Activated naive CD4-positive, alpha-beta T cell treated with anti-CD3 and anti-CD28 coated beads, Interleukin-2, amount 50 U/mL, for 24 hours (primary cell): ENCODE measurements around the gene NKAIN1.
"Not testable (repeated sequence)": the region's sequence is repeated elsewhere in the genome, so short reads cannot be mapped to it uniquely, and the experiment has no call there.

Experiments used
- H3K27ac Mint-ChIP-seq: one replicate; pipeline ENCODE4 v1.8.0; 2021; ENCODE audit warnings: mild to moderate bottlenecking, mixed read lengths
- H3K27me3 Mint-ChIP-seq: one replicate; pipeline ENCODE4 v1.8.0; 2021; ENCODE audit warnings: mixed read lengths
- H3K36me3 Mint-ChIP-seq: one replicate; pipeline ENCODE4 v1.8.0; 2021; ENCODE audit warnings: mixed read lengths
- H3K4me1 Mint-ChIP-seq: one replicate; pipeline ENCODE4 v1.8.0; 2021; ENCODE audit warnings: mixed read lengths
- H3K4me3 Mint-ChIP-seq: one replicate; pipeline ENCODE4 v1.8.0; 2021; ENCODE audit warnings: mild to moderate bottlenecking, mixed read lengths
- H3K9me3 Mint-ChIP-seq: one replicate; pipeline ENCODE4 v1.8.0; 2021; ENCODE audit warnings: mixed read lengths

NKAIN1 gene

DNA sequence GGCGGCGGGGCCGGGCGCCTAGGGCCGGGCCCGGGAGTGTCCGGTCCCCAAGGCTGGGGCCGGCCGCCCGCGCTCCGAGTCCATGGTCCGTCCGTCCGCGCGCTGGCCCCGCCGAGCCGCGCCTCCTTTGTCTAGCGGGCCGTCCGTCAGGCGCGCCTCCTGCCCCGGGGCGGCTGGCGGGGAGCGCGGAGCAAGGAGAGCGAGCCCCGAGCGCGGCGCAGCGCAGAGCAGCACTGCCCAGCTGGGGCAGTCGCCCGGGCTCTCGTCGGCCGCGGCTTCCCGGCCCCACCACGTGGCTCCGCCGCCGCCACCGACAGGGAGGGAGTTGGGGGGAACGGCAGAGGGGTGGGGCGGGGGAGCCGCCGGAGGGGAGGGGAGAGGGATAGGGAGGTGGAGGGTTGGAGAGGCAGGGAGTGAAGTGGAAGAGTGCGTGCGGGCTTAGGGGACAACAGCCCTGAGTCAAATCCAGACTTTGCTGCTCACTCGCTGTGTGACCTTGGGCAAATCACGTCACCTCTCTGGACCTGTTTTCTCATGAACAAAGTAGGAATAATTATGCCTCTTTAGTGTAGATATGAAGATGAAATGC lies at the start of gene NKAIN1:
TSS of gene NKAIN1 (minus strand) at position 235 of the 589 bp plus-strand sequence. CDS start 340 bp downstream, outside the sequence.
- H3K4me1 Mint-ChIP-seq, result peaks cover 17% of the 10 kb centered on the region
- H3K27me3 Mint-ChIP-seq, result peaks cover 32% of the 10 kb centered on the region
- peak within 1 kb of the TSS; percentile 66 for H3K4me3 Mint-ChIP-seq
- no peaks in the 10 kb centered on the region for H3K9me3 Mint-ChIP-seq
- no peak within 1 kb of the TSS for H3K27ac Mint-ChIP-seq
- H3K36me3 Mint-ChIP-seq, result no peaks in the 10 kb centered on the region

DNA sequence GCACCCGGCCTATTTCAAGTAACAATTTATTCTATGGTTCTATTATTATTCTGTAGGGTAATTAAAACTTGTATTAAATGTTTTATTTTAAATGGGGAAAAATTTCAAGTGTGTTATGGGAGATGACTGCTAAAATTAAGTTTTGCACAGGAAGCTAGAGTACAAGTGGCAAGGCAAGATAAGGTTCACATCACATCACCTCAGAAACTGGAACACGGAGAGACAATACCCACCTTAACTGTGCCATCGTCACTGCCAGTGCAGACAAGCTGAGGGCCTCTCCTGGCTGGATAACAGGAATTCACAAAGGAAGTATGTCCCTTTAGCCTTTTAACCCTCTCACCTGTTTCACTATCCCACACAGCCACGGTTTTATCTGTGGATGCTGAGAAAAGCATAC lies 49.3 kb upstream of the NKAIN1 start:
- no peaks in the 10 kb centered on the region for H3K9me3 Mint-ChIP-seq
- H3K4me1 Mint-ChIP-seq, result peaks cover 16% of the 10 kb centered on the region
- no peaks in the 10 kb centered on the region for H3K27me3 Mint-ChIP-seq
- H3K4me3 Mint-ChIP-seq, result no peak overlapping the region
- H3K36me3 Mint-ChIP-seq, result peaks cover 17% of the 10 kb centered on the region
- no peak overlapping the region for H3K27ac Mint-ChIP-seq

DNA sequence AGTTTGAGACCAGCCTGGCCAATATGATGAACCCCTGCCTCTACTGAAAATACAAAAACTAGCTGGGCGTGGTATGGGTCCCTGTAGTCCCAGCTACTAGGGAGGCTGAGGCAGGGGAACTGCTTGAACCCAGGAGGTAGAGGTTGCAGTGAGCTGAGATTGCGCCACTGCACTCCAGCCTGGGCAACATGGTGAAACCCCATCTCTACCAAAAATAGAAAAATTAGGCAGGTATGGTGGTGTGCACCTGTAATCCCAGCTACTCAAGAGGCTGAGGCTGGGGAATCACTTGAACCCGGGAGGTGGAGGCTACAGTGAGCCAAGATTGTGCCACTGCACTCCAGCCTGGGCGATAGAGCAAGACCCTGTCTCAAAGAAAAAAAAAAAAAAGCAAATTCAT lies 48.1 kb upstream of the NKAIN1 start:
- H3K4me3 Mint-ChIP-seq, H3K27ac Mint-ChIP-seq, H3K9me3 Mint-ChIP-seq, H3K27me3 Mint-ChIP-seq: not testable (repeated sequence)
- Mint-ChIP-seq H3K36me3 (peaks cover 18% of the 10 kb centered on the region), H3K4me1 (peaks cover 12% of the 10 kb centered on the region)

DNA sequence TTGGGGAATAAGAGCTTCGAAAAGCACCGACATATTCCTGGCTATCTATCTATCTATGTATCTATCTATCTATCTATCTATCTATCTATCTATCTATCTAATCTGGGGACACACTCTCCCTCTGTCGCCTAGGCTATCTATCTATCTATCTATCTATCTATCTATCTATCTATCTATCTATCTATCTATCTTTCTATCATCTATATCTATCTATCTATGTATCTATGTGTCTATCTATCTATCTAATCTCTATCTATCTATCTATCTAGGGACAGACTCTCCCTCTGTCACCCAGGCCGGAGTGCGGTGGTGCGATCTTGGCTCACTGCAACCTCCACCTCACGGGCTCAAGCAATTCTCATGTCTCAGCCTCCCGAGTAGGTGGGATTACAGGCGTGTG lies 42.7 kb upstream of the NKAIN1 start:
- not testable (repeated sequence) for H3K27ac Mint-ChIP-seq, H3K27me3 Mint-ChIP-seq, H3K4me3 Mint-ChIP-seq, H3K9me3 Mint-ChIP-seq
- peaks cover 21% of the 10 kb centered on the region for H3K36me3 Mint-ChIP-seq
- H3K4me1 Mint-ChIP-seq, result peaks cover 12% of the 10 kb centered on the region

DNA sequence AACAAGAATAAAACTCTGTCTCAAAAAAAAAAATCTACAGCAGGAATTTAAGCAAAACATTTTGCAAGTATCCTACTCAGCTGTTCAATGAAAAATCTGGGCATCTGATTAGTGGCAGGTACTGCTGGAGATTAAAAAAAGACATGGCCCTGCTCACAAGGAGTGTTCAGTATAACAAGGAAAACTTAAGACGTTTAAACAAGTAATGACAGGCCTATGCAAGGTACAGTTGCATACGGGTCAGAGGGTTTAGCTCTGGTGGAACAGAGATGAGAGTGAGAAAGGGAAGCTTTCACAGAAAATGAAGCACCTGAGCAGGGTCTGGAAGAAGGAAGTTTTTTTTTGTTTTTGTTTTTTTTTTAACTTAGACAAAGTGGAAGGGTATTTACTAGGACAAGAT lies 33.9 kb upstream of the NKAIN1 start:
- Mint-ChIP-seq H3K4me3 (no peak overlapping the region), H3K36me3 (peaks cover 12% of the 10 kb centered on the region), H3K27me3 (no peaks in the 10 kb centered on the region), H3K9me3 (no peaks in the 10 kb centered on the region), H3K4me1 (peaks cover 17% of the 10 kb centered on the region), H3K27ac (no peak overlapping the region)

DNA sequence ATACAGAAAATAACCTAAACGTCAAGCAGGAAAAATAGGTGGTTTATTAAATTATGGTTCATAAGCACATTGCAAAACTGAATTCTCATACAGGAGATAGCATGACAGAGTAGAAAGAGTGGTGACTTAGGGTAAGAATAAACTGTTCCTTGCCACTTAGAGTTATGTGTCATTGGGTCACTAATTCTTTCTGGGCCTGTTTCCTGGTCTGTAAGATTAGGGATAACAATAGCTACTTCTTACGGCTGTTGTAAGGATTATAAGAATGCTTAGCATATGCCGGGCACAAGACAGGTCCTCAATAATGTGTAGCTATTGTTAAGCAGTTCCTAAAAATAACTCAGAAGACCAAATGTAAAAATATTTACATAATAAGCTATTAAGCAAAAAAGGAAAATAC lies 32.7 kb upstream of the NKAIN1 start:
- peaks cover 11% of the 10 kb centered on the region for H3K36me3 Mint-ChIP-seq

DNA sequence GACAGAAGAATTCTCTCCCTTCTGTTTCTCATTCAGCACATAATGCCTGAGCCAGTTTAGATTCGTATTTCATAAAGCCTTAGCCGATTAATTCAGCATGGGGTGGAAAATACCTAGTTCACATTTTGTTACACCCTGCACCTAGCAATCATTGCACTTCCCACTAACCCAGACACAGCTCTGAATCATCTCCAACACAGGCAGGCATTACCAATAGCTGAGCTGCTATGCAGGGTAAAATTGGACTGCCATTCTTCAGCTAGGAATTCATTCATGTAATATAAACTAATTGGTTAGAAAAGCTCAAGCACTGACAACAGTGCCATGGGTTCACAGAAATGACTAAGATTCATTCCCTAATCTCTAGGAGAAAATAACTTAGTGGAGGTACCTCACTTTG lies 26.9 kb upstream of the NKAIN1 start:
- H3K4me1 Mint-ChIP-seq, result no peaks in the 10 kb centered on the region
- peaks cover 23% of the 10 kb centered on the region for H3K36me3 Mint-ChIP-seq
- H3K9me3 Mint-ChIP-seq, result no peaks in the 10 kb centered on the region

More for the DNA sequence above, 32.7 kb upstream of the NKAIN1 start:
- Mint-ChIP-seq H3K9me3 (no peaks in the 10 kb centered on the region), H3K27me3 (no peaks in the 10 kb centered on the region), H3K4me1 (peaks cover 11% of the 10 kb centered on the region), H3K27ac (no peak overlapping the region), H3K4me3 (no peak overlapping the region)

DNA sequence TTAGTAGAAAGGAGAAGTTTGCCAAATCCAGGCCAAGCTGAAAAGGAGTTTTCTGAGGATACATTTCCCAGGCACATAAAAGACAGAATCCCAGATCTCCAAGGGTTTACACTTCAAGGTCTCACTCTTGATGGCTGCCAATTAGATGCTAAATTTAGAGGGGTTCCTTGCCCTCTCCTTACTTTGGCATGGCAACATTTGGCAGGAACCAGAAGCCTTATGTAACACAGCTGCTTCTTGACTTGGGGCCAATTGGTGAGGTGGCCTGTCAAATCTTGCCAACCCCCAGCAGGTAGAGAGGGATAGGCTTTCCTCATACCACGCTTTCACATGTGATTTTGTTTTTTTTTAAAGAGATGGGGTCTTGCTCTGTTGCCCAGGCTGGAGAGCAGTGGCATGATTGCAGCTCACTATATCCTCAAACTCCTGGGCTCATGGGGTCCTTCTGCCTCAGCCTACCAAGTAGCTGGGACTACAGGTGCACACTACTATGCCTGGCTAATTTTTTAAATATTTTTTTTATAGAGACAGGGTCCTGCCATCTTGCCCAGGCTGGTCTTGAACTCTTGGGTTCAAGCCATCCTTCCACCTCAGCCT lies 25.2 kb upstream of the NKAIN1 start:
- Mint-ChIP-seq H3K4me1 (no peaks in the 10 kb centered on the region), H3K36me3 (peaks cover 24% of the 10 kb centered on the region), H3K4me3 (no peak overlapping the region), H3K9me3 (no peaks in the 10 kb centered on the region), H3K27me3 (no peaks in the 10 kb centered on the region), H3K27ac (no peak overlapping the region)

More for the DNA sequence above, 26.9 kb upstream of the NKAIN1 start:
- Mint-ChIP-seq H3K27ac (no peak overlapping the region), H3K4me3 (no peak overlapping the region), H3K27me3 (no peaks in the 10 kb centered on the region)

DNA sequence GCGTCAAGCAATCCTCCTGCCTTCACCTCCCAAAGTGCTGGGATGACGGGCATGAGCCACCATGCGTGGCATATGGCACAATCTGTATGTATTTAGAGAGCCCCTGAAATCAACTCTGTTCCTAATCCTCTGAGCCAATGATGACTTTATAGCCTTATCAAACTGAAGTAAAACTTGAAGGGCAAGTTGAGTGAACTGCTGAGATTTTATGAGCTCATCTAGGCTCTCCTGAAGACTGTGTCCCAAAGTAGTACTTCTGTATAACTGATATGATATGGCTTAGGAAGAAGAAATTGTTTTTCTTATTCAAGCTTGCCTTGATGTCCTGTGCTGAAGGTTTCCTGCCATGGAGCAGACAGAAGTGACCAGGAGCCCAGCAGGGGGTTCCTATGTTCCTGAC lies 23.7 kb upstream of the NKAIN1 start:
- H3K27ac Mint-ChIP-seq, result no peak overlapping the region
- H3K4me3 Mint-ChIP-seq, result no peak overlapping the region
- peaks cover 26% of the 10 kb centered on the region for H3K36me3 Mint-ChIP-seq
- H3K27me3 Mint-ChIP-seq, result no peaks in the 10 kb centered on the region
- no peaks in the 10 kb centered on the region for H3K9me3 Mint-ChIP-seq
- no peaks in the 10 kb centered on the region for H3K4me1 Mint-ChIP-seq

DNA sequence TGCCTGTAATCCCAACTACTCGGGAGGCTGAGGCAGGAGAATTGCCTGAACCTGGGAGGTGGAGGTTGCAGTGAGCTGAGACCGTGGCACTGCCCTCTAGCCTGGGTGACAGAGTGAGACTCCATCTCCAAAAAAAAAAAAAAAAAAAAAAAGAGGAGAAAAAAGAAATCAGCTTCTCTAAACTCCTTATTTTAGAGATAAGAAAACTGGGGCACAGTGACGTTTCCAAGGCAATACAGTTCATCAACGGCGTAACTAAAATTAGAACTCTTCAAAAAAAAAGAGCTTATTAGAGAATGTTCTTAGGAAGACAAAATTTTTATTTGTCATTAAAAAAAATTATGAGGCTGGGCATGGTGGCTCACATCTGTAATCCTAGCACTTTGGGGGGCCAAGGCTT lies 22.7 kb upstream of the NKAIN1 start:
- not testable (repeated sequence) for H3K27ac Mint-ChIP-seq, H3K27me3 Mint-ChIP-seq, H3K9me3 Mint-ChIP-seq, H3K4me1 Mint-ChIP-seq, H3K4me3 Mint-ChIP-seq
- H3K36me3 Mint-ChIP-seq, result peaks cover 32% of the 10 kb centered on the region

DNA sequence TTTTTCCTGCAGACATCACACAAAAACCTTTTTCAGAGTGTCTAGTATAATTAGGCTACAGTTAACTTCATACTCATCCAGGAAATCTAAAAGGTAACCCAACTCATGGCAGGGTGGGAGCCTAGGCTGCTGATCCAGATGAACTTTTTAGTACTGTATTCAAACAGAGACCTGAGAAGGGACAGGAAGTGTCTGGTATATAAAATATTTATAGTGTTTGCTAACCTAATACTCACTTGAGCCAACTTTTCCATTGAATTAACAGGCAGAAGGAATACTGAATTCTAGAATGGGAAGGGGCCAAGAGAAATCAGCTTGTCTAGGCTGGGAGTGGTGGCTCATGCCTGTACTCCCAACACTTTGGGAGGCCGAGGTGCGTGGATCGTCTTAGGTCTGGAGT lies 22.2 kb upstream of the NKAIN1 start:
- no peak overlapping the region for H3K27ac Mint-ChIP-seq
- H3K27me3 Mint-ChIP-seq, result no peaks in the 10 kb centered on the region
- H3K4me1 Mint-ChIP-seq, result no peaks in the 10 kb centered on the region
- H3K36me3 Mint-ChIP-seq, result peaks cover 31% of the 10 kb centered on the region
- no peak overlapping the region for H3K4me3 Mint-ChIP-seq
- H3K9me3 Mint-ChIP-seq, result no peaks in the 10 kb centered on the region

DNA sequence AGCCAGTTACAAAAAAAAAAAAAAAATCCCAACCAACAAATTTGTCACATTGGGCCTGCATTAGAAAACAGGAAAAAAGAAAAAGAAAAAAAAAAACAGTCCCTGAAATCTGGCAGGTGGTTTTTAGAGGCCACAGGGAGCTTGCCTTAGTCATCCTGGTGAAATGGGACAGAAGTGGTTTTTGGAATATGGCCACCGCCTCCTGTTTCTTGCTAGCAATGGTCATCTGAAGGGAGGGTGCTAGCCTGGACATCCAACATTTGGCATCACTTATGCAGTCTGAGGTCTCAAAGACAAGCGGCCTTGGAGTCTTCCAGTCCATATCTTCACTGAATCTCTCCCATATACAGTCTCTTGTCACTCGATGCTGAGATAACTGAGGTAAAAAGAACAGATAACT lies 20.1 kb upstream of the NKAIN1 start:
- Mint-ChIP-seq H3K36me3 (peaks cover 22% of the 10 kb centered on the region), H3K4me1 (no peaks in the 10 kb centered on the region), H3K4me3 (no peak overlapping the region), H3K9me3 (no peaks in the 10 kb centered on the region), H3K27me3 (no peaks in the 10 kb centered on the region), H3K27ac (no peak overlapping the region)

DNA sequence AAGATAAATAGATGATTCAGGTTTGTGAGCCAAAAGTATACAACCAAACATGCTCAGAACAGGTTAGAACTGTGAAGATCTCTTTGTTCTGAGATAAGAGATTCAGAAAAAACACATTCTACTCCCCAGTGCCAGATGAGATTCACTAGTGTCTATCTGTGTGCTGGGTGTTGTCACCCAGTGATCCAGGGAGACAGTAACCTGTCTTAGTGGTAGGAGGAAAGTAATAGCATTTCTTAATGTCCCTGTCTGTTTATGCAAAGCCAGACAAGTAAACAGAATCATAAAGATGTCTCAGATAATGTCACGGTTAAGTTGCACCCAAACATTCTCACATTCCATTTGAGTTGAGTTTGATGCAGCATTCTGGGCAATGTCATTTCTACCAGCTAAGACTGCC lies 18.9 kb upstream of the NKAIN1 start:
- peaks cover 18% of the 10 kb centered on the region for H3K36me3 Mint-ChIP-seq

DNA sequence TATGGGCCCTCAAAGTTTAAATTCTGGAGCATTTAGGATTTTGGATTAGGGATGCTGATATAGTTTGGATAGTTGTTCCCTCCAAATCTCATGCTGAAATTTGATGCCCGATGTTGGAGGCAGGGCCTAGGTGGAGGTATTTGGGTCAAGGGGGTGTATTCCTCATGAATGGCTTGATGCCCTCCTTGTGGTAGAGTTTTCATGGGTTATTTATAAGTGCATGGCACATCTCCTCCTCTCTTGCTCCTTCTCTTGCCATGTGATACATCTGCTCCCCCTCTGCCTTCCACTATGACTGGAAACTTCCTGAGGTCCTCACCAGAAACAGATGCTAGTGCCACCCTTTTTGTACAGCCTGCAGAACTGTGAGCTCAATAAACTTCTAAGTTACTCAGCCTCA lies 17.5 kb upstream of the NKAIN1 start:
- Mint-ChIP-seq H3K27ac (no peak overlapping the region), H3K4me1 (no peaks in the 10 kb centered on the region), H3K4me3 (no peak overlapping the region), H3K27me3 (no peaks in the 10 kb centered on the region), H3K36me3 (peaks cover 18% of the 10 kb centered on the region), H3K9me3 (no peaks in the 10 kb centered on the region)

More for the DNA sequence above, 18.9 kb upstream of the NKAIN1 start:
- no peaks in the 10 kb centered on the region for H3K27me3 Mint-ChIP-seq
- H3K9me3 Mint-ChIP-seq, result no peaks in the 10 kb centered on the region
- H3K4me3 Mint-ChIP-seq, result no peak overlapping the region
- H3K4me1 Mint-ChIP-seq, result no peaks in the 10 kb centered on the region
- H3K27ac Mint-ChIP-seq, result no peak overlapping the region

DNA sequence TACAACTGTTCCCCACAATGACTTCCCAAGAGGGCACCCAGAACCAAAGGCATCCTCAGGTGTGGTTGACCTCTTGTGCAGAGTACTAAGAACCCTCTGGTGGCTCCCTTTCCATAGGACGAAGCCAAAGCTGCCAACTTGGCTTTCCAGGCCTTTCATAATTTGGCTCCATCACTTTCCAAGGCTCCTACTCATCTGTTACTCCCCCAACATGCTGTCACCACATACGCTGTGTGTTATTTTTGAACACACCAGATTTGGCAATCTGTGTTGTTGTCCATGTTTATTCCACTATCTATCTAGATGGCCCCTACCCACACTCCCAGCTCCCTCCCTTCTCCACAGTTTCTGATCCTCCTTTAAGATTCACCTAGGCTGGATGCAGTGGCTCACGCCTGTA lies 10.2 kb upstream of the NKAIN1 start:
- no peaks in the 10 kb centered on the region for H3K4me1 Mint-ChIP-seq
- no peak overlapping the region for H3K4me3 Mint-ChIP-seq
- H3K27me3 Mint-ChIP-seq, result no peaks in the 10 kb centered on the region
- no peak overlapping the region for H3K27ac Mint-ChIP-seq
- peaks cover 1% of the 10 kb centered on the region for H3K36me3 Mint-ChIP-seq
- no peaks in the 10 kb centered on the region for H3K9me3 Mint-ChIP-seq

DNA sequence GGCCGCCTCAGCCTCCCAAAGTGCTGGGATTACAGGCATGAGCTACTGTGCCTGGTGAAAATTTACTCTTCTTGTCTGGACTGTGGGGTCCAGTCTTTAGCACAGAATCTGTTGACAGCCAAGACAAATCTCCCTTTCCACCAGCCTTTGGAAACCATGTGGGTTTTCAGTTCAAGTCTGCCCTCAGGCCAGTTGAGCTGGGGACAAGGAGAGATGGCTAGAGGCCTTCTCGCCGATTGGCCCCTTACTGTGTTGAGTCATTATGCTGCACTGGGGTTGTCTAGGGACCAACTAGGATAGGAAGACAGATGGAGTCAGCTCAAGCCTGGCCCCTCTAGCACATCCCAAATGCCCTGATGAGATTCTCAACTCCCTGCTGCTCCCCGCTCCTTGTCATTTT lies 8.6 kb upstream of the NKAIN1 start:
- no peaks in the 10 kb centered on the region for H3K36me3 Mint-ChIP-seq

DNA sequence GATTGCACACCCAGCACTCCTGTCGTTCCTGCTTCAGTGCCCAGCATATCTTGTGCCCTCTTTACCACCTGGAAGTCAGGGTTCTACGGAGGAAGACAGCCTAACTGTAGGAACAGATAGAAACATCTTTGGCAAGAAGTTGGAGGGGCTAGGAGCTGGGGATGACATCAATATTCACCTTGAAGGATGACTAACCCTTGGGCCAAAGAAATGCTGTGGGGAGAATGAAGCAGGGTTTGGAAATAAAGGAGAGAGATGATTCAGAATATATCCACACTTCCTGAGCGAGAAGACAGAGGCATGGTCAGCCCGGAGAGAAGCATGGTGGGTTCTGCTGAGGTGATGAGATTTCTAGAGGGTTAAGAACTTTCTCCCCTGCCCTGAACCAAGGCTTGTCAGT lies 4.6 kb upstream of the NKAIN1 start:
- H3K4me3 Mint-ChIP-seq, result no peak overlapping the region
- no peaks in the 10 kb centered on the region for H3K9me3 Mint-ChIP-seq
- peaks cover 8% of the 10 kb centered on the region for H3K27me3 Mint-ChIP-seq
- peaks cover 10% of the 10 kb centered on the region for H3K4me1 Mint-ChIP-seq
- H3K27ac Mint-ChIP-seq, result no peak overlapping the region
- H3K36me3 Mint-ChIP-seq, result no peaks in the 10 kb centered on the region

More for the DNA sequence above, 8.6 kb upstream of the NKAIN1 start:
- H3K9me3 Mint-ChIP-seq, result no peaks in the 10 kb centered on the region
- no peak overlapping the region for H3K4me3 Mint-ChIP-seq
- no peak overlapping the region for H3K27ac Mint-ChIP-seq
- no peaks in the 10 kb centered on the region for H3K27me3 Mint-ChIP-seq
- no peaks in the 10 kb centered on the region for H3K4me1 Mint-ChIP-seq
